Urinary bladder (tissue), 4 donors: ENCODE data around the gene CARMIL1. TPM values are rescaled to one million over a fixed set of nuclear protein-coding genes. Genes with fewer than 3 reads are reported as not detected.

Experiments used
- DNase-seq: peaks from one replicate; pipeline ENCODE4 v3.0.0-alpha.2; 2015; ENCODE audit errors: extremely low spot score
- H3K27ac ChIP-seq: one replicate; pipeline ENCODE4 v1.5.1; 2013; ENCODE audit warnings: low read depth, mild to moderate bottlenecking, moderate library complexity
- H3K36me3 ChIP-seq: one replicate; pipeline ENCODE4 v1.6.1; 2013; ENCODE audit warnings: mild to moderate bottlenecking, moderate library complexity; ENCODE audit not compliant: insufficient read depth
- H3K4me1 ChIP-seq: one replicate; pipeline ENCODE4 v1.6.1; 2013; ENCODE audit warnings: mild to moderate bottlenecking, moderate library complexity; ENCODE audit not compliant: insufficient read depth
- H3K4me3 ChIP-seq: one replicate; pipeline ENCODE4 v1.5.1; 2013; ENCODE audit warnings: low read depth, low read length
- WGBS: extraction: QIAGEN DNeasy Blood & Tissue Kit; methylation state at CpG from one replicate; pipeline ENCODE4 v1.1.7; 2013; 5-methylcytosine and 5-hydroxymethylcytosine counted together
- polyA plus RNA-seq: library from polyadenylated mRNA; stranded (reverse); fragments of 200-250 nt; gene quantifications from one replicate; pipeline ENCODE4 v1.2.3, GENCODE V29; 2013
- total RNA-seq: library from RNA; depleted of rRNA; stranded (reverse); fragments of >200 nt; gene quantifications from one replicate; pipeline ENCODE4 v1.2.3, GENCODE V29; 2014
- donor health status: healthy with polysubstance abuse.
- donor health status: healthy.

CARMIL1 gene
- total and polyA plus RNA-seq, 2 donors: 11.1 to 26.5 TPM

- Histone ChIP-seq H3K36me3 (no peaks in the 10 kb centered on the region), H3K4me3 (no peak overlapping the region), H3K27ac (no peak overlapping the region), H3K4me1 (no peaks in the 10 kb centered on the region)
- DNase-seq: no peak
- WGBS: 65% methylated on average over 4 of the region's 4 CpGs
These were observed 170.6 kb downstream of the CARMIL1 start for GRCh38 chr6:25449774-25450173.

DNA sequence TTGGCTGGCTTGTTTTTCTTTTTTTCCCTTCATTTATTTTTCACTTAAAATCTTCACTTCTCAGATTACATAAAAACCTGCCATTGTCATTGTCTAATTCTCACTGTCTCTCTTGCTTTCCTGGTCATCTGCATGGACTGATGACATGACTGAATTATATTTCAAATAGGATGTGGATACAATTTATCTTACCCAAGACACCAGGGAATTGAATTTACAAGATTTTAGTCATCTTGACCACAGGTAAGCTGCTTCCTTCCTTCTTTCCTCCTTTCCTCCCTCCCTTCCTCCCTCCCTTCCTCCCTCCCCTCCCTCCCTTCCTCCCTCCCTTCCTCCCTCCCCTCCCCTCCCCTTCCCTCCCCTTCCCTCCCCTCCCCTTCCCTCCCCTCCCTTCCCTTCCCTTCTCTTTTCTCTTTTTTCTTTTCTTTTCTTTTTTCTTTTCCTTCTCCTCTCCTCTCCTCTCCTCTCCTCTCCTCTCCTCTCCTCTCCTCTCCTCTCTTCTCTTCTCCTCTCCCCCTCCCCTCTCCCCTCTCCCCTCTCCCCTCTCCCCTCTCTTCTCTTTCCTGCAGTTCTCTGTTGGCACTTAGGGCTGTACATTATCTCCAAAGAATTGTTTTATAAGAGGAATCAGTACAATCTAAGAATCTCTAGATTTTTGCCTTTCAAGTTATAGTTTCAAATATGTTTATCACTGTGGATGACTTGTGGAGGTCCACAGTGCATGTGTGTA, 171.5 kb downstream of the CARMIL1 start:
- DNase-seq: no peak
- Histone ChIP-seq H3K4me3 (no peak overlapping the region), H3K36me3 (no peaks in the 10 kb centered on the region), H3K27ac (no peak overlapping the region), H3K4me1 (no peaks in the 10 kb centered on the region)

DNA sequence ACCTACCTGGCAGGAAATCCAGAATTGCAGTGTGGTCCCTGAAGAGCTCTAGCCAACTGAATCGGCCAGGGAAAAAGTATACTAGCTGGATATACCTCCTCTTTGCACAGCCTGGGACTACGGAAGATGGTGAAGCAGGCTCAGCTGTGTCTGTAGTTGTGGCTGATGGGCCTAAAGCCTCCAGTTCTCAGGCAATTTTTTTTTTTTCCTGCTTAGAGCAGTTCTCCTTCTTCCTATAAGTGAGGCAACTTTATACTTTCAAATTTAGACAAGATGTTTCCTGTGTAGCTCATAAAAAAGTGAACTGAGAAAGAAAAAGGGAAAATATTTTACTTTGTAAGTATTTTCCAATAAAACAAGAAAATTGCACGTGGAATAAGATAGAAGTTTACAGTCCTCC, 172.9 kb downstream of the CARMIL1 start:
- H3K27ac ChIP-seq: no peak overlapping the region
- WGBS: 69% methylated on average over 3 of the region's 3 CpGs

DNA sequence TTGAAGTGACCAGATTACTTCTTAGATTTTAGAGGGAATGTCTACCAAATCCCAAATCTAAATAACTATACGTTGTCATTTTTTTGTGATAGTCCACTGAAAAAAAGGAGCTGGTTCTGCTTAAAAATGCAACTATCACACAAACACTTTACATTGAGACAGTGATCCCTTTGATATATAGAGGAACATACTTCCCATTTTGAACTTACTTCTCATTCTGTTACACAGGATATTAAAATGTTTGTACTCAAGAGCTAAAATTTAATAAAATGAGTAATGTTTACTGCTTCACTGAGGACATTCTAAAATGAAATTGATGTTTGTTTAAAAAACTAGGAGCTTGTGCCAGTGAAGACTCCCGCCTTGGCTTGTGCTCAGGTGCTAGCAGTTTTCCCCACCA, 174.1 kb downstream of the CARMIL1 start:
- no peaks in the 10 kb centered on the region for H3K4me1 ChIP-seq
- no peak for DNase-seq
- 83% methylated on average over 2 of the region's 2 CpGs for WGBS
- H3K36me3 ChIP-seq: no peaks in the 10 kb centered on the region
- no peak overlapping the region for H3K4me3 ChIP-seq
- no peak overlapping the region for H3K27ac ChIP-seq

More for the DNA sequence above, 172.9 kb downstream of the CARMIL1 start:
- H3K36me3 ChIP-seq: no peaks in the 10 kb centered on the region
- H3K4me1 ChIP-seq: no peaks in the 10 kb centered on the region
- H3K4me3 ChIP-seq: no peak overlapping the region
- no peak for DNase-seq

DNA sequence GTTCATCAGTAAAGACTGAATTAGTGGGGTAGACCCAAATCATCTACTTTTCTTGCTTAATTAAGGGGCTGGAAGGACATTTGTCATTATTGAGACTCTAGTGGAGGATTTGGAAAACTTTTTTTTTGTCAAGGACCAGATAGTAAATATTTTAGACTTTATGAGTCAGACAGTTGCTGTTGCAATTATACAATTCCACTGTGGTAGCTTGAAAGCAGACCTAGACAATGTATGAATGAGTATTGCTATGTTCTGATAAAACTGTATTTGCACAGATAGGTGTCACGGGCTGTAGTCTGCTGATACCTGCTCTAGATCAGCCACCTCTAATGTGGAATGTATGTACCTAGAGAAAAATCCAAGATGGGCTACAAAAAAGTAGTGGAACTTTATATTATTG, 175.0 kb downstream of the CARMIL1 start:
- 96% methylated on average over 1 of the region's 1 CpG for WGBS
- H3K36me3 ChIP-seq: no peaks in the 10 kb centered on the region

GRCh38 chr6:25456249-25457040, 177.3 kb downstream of the CARMIL1 start:
- WGBS: 61% methylated on average over 3 of the region's 3 CpGs
- H3K36me3 ChIP-seq: no peaks in the 10 kb centered on the region
- no peak for DNase-seq
- H3K4me1 ChIP-seq: no peaks in the 10 kb centered on the region
- H3K27ac ChIP-seq: no peak overlapping the region
- no peak overlapping the region for H3K4me3 ChIP-seq

More for the DNA sequence above, 175.0 kb downstream of the CARMIL1 start:
- H3K4me3 ChIP-seq: no peak overlapping the region
- no peaks in the 10 kb centered on the region for H3K4me1 ChIP-seq
- no peak for DNase-seq
- H3K27ac ChIP-seq: no peak overlapping the region

DNA sequence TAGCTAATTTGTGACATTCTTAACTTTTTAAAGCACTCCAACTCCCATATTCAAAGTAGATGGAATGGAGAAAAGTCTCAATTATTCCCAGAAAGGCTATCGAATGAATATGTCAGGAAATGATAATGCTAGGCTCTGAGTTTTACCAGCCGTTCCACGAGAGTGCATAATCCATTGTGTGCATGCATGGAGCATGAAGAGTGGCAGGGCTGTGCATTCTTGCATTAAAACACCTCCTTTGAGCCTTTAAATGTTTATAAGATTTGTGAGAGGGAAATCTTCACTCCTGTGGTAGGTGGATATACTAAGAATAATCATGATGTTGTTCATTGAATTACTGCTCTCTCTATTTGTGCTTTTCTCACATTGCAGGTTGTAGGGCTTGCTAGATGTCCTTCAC, 178.3 kb downstream of the CARMIL1 start:
- Histone ChIP-seq H3K36me3 (no peaks in the 10 kb centered on the region), H3K4me1 (no peaks in the 10 kb centered on the region), H3K27ac (no peak overlapping the region), H3K4me3 (no peak overlapping the region)
- 58% methylated on average over 3 of the region's 3 CpGs for WGBS
- DNase-seq: no peak

GRCh38 chr6:25458485-25458884, 179.3 kb downstream of the CARMIL1 start:
- Histone ChIP-seq H3K4me1 (no peaks in the 10 kb centered on the region), H3K27ac (no peak overlapping the region), H3K4me3 (no peak overlapping the region), H3K36me3 (no peaks in the 10 kb centered on the region)
- WGBS: 84% methylated on average over 2 of the region's 2 CpGs
- no peak for DNase-seq

- no peak overlapping the region for H3K27ac ChIP-seq
- H3K36me3 ChIP-seq: no peaks in the 10 kb centered on the region
- DNase-seq: no peak
- H3K4me3 ChIP-seq: no peak overlapping the region
- WGBS: 80% methylated on average over 7 of the region's 7 CpGs
- no peaks in the 10 kb centered on the region for H3K4me1 ChIP-seq
These were observed 183.2 kb downstream of the CARMIL1 start for GRCh38 chr6:25462235-25462897.

GRCh38 chr6:25463441-25463840, 184.3 kb downstream of the CARMIL1 start:
- no peak overlapping the region for H3K4me3 ChIP-seq
- no peaks in the 10 kb centered on the region for H3K36me3 ChIP-seq
- no peak for DNase-seq
- WGBS: 95% methylated on average over 4 of the region's 4 CpGs
- no peaks in the 10 kb centered on the region for H3K4me1 ChIP-seq
- H3K27ac ChIP-seq: no peak overlapping the region

- no peak overlapping the region for H3K27ac ChIP-seq
- DNase-seq: no peak
- H3K36me3 ChIP-seq: no peaks in the 10 kb centered on the region
- no peaks in the 10 kb centered on the region for H3K4me1 ChIP-seq
- 70% methylated on average over 1 of the region's 1 CpG for WGBS
- no peak overlapping the region for H3K4me3 ChIP-seq
These were observed 185.1 kb downstream of the CARMIL1 start for GRCh38 chr6:25464225-25464624.

DNA sequence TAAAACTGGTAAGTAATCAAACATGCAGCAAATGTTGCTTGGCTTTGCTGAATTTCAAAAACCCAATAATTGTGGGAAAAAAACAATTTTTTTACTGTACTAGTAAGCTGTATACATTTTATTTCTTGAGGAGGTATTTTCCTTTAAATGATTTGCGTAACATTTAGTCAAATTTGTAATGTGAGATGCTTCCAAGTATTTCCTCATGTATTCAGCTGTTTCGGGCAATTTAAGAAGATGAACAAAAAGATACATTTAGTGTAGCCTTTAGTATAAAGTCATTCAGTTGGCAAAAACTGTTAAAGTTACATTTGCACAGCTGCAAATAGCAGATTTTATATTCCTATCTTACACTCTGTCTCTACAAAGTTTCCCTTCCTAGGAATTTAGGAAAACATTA, 186.8 kb downstream of the CARMIL1 start:
- Histone ChIP-seq H3K4me3 (no peak overlapping the region), H3K36me3 (no peaks in the 10 kb centered on the region), H3K4me1 (no peaks in the 10 kb centered on the region), H3K27ac (no peak overlapping the region)
- WGBS: 87% methylated on average over 2 of the region's 2 CpGs
- no peak for DNase-seq

GRCh38 chr6:25468881-25469280, 189.7 kb downstream of the CARMIL1 start:
- Histone ChIP-seq H3K27ac (no peak overlapping the region), H3K36me3 (no peaks in the 10 kb centered on the region), H3K4me1 (no peaks in the 10 kb centered on the region), H3K4me3 (no peak overlapping the region)
- WGBS: 81% methylated on average over 2 of the region's 2 CpGs
- DNase-seq: no peak
